ENCODE results near the gene IQSEC2. TPM values are rescaled to one million over a fixed set of nuclear protein-coding genes. Genes with fewer than 3 reads are reported as not detected.

Gene IQSEC2
- total and polyA plus RNA-seq, 2 of the 4 experiments (the other 2 are of a cell fraction), result 2.5 to 11.4 TPM

GRCh38 chrX:53265771-53266574 is 15.4 kb downstream of the IQSEC2 start:
- intact Hi-C loops (cut with micrococcal nuclease), result no loop called here
- Histone ChIP-seq H2AK9ac (replicated peaks; ENCODE audit: low read depth, low read length, poor library complexity) (no peak overlapping the region), H3K14ac (replicated peaks; ENCODE audit: low read depth, low read length) (peak overlapping the region; percentile 4; the same call in 1 of the 2 replicates), H3K9ac (ENCODE audit: low read depth, low read length) (no peak overlapping the region), H4K5ac (ENCODE audit: low read depth, low read length) (peak overlapping the region; percentile 42; the same call in 1 of the 2 replicates), H4K91ac (ENCODE audit: insufficient read depth, low read depth, low read length) (peak overlapping the region; percentile 55), H3K56ac (ENCODE audit: extremely low read depth, insufficient read depth, low read length) (no peak overlapping the region), H2BK5ac (ENCODE audit: low read depth, low read length, poor library complexity, severe bottlenecking) (peak overlapping the region; percentile 22), H3K27ac (ENCODE audit: insufficient read depth, low read length) (peak overlapping the region; percentile 87; the same call in 1 of the 2 replicates), H3K4ac (ENCODE audit: low read depth, low read length) (peak overlapping the region; percentile 70), H3K9me3 (ENCODE audit: control insufficient read depth, insufficient read depth, low read length) (no peaks in the 10 kb centered on the region), H3K4me3 (ENCODE audit: insufficient read depth, low read depth, low read length) (no peak overlapping the region), H3K36me3 (ENCODE audit: control insufficient read depth, insufficient read depth, low read length) (no peaks in the 10 kb centered on the region), H3K18ac (ENCODE audit: low read depth, low read length) (peak overlapping the region; percentile 38; the same call in 1 of the 2 replicates), H2AFZ (replicated peaks; ENCODE audit: low read length, poor library complexity) (no peak overlapping the region), H3K4me2 (ENCODE audit: low read depth, low read length) (peak overlapping the region; percentile 69), H2BK15ac (ENCODE audit: low read depth, low read length) (0 out of 3 replicates have a peak overlapping the region, but pooled peaks have one; percentile 21), H2BK120ac (ENCODE audit: low read depth, low read length) (peak overlapping the region; percentile 11; the same call in 1 of the 2 replicates), H4K20me1 (ENCODE audit: insufficient read depth, low read length) (peaks cover 23% of the 10 kb centered on the region; the same call in 1 of the 2 replicates), H2AK5ac (ENCODE audit: low read depth, low read length) (peak overlapping the region; percentile 43), H2BK20ac (ENCODE audit: low read depth, low read length) (no peak overlapping the region; the same call in 1 of the 2 replicates), H3K9me1 (ENCODE audit: insufficient read depth, low read length) (peaks cover 24% of the 10 kb centered on the region), H4K8ac (ENCODE audit: low read depth in 2 of 2, low read length in 2 of 2) (peak overlapping the region in 1 of 2 experiments; percentile 35; a peak in 1 of 4 replicates), H3K79me1 (ENCODE audit: low read depth in 1 of 2, low read length in 2 of 2) (peaks cover 0 to 17% of the 10 kb centered on the region in 2 experiments; a peak in 1 of 4 replicates), H3K27me3 (ENCODE audit: control insufficient read depth, insufficient read depth, low read length) (peaks cover 30% of the 10 kb centered on the region; the same call in 1 of the 2 replicates), H3K4me1 (ENCODE audit: control insufficient read depth, insufficient read depth, low read length) (peaks cover 24% of the 10 kb centered on the region), H3K23ac (ENCODE audit: low read depth, low read length) (no peak overlapping the region; the same call in 1 of the 2 replicates)
- BruUV-seq (replicated peaks), result no TSS peak
- TF ChIP-seq SMC3 (IDR thresholded peaks at IDR 0.05; ENCODE audit: low read depth, low read length) (no peak), ELK1 (IDR thresholded peaks at IDR 0.05; ENCODE audit: borderline replicate concordance, low read depth, low read length) (no peak), CEBPB (IDR thresholded peaks at IDR 0.05; ENCODE audit: low read depth, low read length) (peak; percentile 94)
- dilution Hi-C loops (cut with HindIII; ENCODE audit: low sequenced_read_pairs, unreplicated experiment), result no loop called here
- ChIA-PET CTCF (no interaction called here), POLR2A (ENCODE audit: unreplicated experiment) (no interaction called here)
- ATAC-seq (ENCODE audit: low read depth) (peak; percentile 22), DNase-seq (peak; percentile 69)
- in situ Hi-C loops (cut with MboI; ENCODE audit: low sequenced_read_pairs), result no loop called here
- WGBS, 2 experiments (ENCODE audit: extremely low coverage in 2 of 2, insufficient read length in 1 of 2), result no CpG with 5 or more reads among the region's 8 CpGs
